NCI-H2171 treated with DMSO at 0.1 percent for 48 hours (cell line): Measurements from ENCODE around the gene IL12RB2.

Experiments used
- DNase-seq: peaks from one replicate; lab custom pipeline; 2025; lab: John Stamatoyannopoulos, UW

The IL12RB2 gene

GRCh38 chr1:67431869-67432578 lies 124.4 kb downstream of the IL12RB2 start:
- DNase-seq, result no peak

DNA sequence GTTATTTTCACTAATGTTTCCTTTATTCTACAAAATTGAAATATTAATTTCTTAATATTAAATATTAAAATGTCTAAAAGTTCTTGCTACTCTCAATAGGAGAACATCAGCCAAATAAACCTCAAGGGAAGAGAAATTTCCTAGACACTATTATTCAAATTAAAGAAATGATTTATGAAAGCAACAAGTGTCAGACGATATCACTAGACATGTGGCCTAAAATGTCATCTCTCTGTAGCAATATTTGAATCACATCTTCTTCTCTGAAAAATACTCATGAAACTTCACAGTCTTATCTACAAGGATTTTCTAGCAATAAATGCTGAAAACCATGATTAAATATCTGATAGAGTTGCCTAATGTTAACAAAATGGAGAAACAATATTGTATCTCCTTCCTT lies 125.1 kb downstream of the IL12RB2 start:
- DNase-seq, result no peak

DNA sequence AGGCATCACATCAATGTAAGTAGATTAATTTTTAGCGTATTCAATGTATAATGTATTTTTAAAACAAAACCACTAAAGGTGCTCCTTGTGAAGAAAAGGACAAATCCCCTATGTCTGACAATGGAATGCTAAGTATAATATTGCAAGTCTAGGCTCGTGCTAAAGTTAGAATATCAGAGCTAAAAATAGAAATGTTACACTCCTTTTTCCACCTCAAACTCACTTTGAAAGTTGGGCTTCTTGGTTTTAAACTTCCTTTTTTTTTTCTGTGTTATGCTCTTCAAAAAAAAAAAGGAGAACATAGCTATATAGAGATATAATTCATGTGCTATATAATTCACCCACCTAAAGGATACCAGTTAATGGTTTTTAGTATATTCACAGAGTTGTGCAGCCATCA lies 126.2 kb downstream of the IL12RB2 start:
- DNase-seq, result no peak

DNA sequence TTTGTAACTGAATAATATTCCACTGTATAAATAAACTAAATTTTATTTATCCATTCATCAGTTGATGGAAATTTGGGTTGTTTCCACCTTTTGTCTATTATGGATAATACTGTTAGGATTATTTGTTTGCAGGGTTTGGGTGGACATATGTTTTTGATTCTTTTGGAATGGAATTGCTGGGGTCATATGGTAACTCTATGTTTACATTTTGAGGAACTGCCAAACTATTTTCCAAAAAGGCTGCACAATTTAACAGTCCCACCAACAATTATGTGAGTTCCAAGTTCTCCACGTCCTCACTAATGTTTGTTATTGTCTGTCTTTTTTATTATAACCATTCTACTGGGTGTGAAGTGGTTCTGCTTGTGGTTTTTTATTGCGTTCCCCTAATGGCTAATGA lies 126.8 kb downstream of the IL12RB2 start:
- no peak for DNase-seq

DNA sequence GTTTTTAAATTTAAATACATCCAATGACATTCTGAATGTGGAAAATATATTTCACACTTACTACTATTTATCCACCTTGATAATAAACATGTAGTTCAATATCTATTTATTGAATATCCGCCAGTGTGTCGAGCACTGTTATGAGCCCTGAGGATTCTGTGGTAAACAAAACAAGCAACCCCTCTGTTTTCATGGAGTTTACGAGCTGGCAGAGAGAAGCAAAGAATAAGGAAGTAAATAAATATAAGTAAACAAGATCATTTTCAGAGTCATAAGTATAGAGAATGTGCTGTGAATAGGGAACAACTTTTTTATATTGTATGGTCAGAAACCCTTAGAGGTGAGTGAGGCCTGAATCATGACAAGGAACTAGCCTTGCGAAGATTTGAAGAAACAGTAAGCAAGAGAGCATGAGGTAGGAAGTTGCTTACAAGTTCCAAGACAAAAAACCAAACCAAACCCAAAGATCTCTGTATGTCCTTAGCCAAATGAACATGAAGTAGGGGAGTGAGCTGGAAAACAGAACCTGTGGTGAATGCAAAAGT lies 128.9 kb downstream of the IL12RB2 start:
- no peak for DNase-seq

GRCh38 chr1:67437961-67438360 lies 130.3 kb downstream of the IL12RB2 start:
- no peak for DNase-seq

GRCh38 chr1:67439277-67440029 lies 131.8 kb downstream of the IL12RB2 start:
- no peak for DNase-seq

- no peak for DNase-seq
Observed at GRCh38 chr1:67440339-67440738, 132.7 kb downstream of the IL12RB2 start.

DNA sequence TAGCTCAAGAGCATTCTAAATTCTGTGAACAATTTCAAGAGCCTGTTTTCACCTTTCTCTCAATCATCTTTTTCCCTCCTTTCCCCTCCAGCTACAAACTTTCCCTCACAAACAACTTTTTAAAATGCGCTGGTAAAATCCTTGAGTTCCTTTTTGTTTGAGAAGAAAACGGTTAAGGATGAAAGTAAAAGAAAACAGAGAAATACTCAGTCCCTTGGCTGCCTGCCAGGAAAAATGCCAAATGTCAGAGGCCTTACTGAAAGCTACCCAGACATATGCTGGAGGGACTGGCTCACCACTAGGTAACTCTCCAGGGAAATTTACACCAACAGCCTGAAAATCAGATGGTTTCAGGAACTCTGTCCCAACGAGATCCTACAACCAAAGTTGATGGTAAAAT lies 133.5 kb downstream of the IL12RB2 start:
- peak; percentile 65 for DNase-seq

GRCh38 chr1:67441739-67442281 lies 134.1 kb downstream of the IL12RB2 start:
- no peak for DNase-seq

GRCh38 chr1:67446014-67446413 lies 138.3 kb downstream of the IL12RB2 start:
- DNase-seq, result peak; percentile 10
